NCI-H146 treated with DMSO at 0.1 percent for 48 hours (cell line): ENCODE measurements around the gene IKZF1.

Source experiments
- DNase-seq: peaks from one replicate; lab custom pipeline; 2025; ENCODE audit not compliant: unreplicated experiment; lab: John Stamatoyannopoulos, UW

Gene IKZF1

DNA sequence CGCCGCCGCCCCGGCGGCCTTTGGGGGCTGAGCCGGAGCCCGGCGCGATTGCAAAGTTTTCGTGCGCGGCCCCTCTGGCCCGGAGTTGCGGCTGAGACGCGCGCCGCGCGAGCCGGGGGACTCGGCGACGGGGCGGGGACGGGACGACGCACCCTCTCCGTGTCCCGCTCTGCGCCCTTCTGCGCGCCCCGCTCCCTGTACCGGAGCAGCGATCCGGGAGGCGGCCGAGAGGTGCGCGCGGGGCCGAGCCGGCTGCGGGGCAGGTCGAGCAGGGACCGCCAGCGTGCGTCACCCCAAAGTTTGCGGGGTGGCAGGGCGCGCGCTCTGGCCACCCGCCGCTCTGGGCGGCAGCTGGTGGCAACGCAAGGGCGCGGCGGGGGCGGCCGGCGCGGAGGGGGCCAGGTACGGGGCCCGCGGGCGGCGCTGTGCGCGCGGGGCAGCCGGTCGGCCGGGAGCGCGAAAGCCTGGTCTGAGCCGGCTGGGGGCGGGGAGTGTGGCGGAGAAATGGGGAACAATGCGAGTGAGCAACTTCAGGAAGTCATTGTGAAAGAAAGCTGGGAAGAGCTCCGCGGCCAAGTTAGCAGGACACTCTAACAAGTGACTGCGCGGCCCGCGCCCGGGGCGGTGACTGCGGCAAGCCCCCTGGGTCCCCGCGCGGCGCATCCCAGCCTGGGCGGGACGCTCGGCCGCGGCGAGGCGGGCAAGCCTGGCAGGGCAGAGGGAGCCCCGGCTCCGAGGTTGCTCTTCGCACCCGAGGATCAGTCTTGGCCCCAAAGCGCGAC is at the start of gene IKZF1:
TSS of gene IKZF1 (plus strand) at position 588 of the 782 bp plus-strand sequence. CDS start 14,346 bp downstream, outside the sequence.
- DNase-seq = no peak

DNA sequence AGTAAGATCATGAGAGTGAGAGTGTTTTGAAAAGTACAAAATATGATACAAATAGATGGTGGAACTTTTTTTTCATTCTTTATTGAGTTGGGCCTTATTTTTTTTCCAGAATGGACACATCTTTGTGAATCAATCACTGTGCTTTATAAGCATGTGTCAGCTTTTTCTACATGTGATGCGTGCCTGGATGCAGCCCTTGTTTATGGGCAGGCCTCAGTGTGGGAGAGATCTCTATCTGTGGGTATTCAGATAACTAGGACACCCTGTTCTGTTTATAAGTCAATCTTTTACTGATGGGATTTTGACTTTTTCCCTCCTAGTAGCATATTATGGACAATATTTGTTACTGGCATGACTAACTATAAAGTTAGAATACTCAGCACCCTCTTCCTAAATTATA is 42.9 kb upstream of the IKZF1 start:
- no peak for DNase-seq

DNA sequence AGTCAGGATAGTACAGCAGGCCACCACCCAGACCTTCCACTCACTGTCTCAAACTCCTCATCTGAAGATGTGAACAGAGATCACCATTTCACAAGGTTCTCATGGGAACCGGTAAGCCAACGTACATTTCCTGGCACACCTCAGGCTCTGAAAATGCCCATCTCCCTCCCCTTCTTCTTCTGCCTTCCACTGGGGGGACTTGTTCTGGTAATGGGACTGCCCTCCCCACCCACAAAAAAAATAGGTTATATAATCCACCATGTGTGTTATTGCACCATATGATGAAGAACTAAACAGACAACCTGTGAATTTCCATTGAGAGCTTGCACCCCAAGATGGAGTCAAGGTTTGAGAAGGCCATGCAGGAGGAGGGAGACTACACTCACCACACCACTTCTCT is 42.1 kb upstream of the IKZF1 start:
- DNase-seq = no peak

DNA sequence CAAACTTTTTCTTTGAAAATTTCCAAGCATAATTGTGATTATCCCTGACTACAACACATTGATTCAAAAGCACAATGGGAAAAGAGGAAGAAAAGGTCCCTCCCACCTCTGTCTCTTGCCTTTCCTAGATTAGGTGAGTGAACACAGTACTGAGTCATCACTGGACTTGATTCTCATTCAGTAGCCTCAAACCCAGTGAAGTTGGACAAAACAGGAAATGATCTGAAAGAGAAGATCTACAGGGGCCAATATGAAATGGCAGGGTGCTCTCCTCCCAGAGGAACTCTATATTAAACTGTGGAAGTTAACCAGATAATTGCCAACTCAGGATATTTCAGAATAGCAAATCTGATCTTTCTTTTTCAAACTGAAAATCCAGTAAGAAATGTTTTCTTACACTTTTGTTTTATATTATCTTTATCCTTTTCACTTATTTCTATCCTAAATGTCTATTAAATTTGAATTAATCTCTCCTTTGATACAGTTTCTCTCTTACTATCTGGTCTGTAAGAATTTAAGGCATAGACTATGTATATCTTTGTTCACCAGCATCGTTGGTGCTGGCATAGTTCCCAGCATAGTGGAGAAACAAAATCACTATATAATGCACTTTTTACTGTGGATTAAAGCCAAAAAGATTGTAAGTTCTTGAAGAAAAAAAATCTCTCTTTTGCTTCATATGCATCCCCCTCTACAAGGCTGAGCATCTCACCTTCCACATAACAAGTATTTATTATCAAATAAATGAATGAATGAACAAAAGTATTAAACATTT is 41.4 kb upstream of the IKZF1 start:
- no peak for DNase-seq

DNA sequence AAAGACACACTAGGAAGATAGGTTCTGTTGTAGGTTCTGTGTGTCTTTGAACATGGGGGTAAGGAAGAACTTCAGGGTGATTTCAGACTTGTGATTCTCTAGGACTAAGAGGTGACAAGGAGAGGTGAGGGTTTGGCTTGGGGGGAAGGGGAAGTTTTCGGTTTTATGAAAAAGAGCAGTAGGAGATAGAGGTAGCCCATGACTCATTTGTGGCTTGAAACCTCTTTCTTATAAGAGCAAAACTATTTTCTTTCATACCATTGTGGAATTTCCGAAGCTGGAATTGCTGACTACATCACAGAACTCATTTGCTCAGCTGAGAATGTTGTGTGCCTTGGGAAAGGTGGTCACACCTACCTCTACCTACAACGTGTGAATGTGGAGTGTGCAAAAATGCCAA is 39.6 kb upstream of the IKZF1 start:
- no peak for DNase-seq

DNA sequence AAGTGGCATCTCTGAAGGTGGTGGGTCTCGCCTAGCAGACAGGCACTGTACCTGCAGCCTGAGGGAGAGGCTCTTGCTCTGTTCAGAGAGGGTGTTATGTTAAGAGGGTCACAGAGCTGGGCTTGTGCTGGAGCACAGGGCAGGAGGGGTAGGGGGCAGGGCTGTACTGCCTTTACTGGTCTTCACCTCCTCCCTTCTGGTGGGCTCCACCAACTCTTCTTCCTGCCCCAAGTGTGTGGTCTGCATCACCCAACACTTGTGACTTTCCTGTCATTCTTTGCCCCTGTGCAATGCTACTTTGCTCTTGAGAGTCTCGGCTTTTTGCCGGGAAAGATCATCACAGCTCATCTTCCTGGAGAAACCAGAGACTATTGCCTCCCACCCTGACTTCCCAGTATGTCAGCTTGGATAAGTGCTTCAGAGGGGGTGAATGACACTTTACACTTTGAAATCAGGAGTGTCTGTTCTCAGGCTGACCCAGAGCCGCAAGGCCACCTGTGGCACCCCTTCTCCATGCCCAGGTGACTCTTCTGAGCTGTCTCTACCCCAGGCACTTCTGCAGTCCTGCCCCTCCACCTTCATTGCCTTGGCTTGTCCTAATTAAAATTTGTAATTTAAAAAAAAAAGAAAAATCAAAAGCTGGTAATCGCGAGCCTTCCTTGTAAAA is 38.4 kb upstream of the IKZF1 start:
- no peak for DNase-seq

DNA sequence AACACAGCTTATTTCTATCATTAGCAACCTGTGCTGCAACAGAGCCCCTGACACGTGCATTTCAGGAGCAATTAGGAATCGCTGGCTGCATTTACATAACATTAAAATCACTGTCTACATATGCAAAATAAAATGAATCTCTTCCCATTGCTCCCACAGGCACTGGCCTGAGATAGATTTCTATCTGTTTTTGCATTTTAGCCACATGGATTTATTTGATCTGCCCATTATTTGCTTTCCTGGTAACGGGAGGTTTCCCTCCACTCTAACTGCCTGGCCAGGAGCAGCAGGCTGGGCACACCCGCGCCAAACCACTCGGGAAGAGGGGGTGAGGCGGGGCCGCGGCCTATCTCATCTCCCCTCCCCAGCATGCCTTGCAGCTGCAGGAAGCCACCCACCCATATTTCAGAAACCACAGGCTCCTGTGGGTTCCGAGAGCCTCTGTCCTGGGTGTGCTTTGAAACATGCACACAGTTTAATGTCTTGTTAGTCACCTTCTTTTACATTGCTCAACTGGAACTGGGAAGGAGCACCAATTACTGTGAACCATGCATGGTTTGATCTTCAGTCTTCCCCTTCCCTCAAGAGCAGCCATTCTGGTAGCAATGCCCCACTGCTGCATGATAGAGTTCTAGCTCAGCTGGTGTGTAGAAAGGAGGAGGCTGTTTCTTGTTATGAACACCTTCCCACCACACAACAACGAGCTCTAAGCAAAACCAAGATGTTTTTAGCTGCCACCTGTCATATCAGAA is 37.7 kb upstream of the IKZF1 start:
- no peak for DNase-seq

DNA sequence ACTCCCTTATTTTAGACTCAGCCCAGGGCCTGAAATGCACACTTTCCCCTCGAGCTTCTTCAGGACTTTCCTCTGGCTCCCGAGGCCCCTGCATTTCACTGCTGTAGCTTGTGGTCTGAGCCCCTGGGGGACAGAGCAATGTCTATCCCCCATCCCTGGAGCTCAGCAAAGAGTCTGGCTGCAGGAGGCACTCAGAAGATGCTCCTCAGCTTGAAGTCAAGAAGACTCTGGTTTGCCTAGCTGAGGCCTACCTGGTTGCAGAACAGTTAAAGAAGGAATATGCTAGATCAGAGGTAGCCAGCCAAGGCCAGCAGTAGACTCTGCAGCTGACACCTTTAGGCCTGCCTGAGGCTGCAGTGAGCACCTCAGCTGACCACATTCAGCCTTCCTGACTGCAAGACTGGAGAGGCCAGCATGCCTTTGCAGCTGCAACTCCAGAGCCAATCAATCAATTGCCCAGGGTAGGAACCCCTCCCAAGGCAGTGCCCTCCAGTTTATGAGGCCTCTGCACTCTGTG is 36.9 kb upstream of the IKZF1 start:
- DNase-seq = no peak

DNA sequence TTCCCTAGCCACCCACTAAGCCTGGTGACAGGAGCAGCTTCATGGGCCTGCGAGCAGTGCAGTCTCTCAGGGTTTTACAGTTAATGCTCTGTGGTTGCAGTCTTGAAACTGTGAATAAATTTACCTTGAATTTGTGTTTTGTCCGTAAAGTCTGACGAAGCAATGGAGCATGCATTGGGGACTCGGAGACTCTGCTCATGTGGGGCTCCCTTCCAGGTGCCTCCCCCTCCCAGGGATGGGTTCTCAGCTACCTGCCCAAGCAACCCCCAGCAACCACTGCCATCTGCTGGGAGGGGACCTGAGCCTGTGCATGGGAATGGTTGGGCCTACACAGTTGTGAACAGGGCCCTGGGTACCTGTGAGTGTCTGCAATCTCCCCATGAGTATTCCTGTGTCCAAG is 36.3 kb upstream of the IKZF1 start:
- DNase-seq = no peak

DNA sequence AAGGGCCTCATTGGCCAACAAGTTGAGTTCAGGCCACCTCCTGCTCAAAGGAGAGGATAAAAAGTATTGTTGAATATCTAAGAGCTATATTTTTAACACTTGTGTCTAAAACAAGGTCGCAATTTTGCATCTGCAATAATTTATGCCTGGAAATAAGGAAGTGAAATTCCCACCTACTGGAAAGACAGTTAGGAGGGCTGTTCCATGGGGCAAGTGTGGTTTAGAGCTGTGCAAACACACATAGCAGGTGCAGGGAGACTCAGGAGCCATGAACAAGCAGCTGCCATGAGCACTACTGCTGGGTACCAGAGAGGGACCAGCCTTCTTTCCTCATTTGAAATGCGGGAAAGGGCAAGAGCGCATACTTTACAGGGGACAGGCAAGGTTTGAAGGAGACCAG is 35.5 kb upstream of the IKZF1 start:
- DNase-seq = no peak

DNA sequence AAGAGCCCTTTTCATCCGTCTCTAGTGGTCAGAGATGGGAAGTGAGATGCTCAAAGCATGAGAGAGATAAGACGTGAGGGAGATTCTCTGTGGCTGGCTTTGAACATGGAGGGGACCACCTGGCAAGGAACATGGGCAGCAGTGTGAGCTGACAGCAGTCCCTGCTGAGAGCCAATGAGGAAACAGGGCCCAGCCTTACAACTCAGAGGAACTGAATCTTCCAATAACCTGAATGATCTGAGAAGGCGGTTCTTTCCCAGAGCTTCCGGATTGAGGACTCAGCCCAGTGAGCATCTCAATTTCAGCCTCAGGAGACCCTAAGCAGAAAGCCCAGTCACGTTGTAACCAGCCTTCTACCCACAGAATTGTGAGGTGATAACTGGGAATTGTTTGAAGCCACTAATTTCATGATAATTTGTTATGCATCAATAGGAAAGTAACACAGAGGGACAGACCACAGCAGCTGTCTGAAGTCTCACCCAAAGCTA is 33.9 kb upstream of the IKZF1 start:
- DNase-seq = no peak

DNA sequence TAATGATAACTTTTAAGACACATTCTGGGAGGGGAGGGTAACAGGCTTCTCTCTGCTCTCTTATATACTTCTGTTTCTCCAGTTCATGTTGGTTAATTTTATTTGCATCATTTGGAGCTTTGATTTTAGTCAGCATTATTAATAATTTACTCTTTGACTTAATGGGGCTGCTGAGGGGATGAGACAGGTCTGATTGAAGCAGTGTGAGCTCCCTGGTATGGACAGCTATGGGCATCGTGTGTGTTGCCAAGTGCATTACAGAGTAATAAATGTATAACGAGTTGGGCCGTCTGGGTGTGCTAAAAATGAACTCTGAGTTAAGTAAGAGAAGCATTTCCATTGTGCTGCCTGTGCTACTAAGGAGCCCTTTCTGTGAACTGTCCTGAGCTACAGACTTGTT is 31.7 kb upstream of the IKZF1 start:
- DNase-seq = no peak

DNA sequence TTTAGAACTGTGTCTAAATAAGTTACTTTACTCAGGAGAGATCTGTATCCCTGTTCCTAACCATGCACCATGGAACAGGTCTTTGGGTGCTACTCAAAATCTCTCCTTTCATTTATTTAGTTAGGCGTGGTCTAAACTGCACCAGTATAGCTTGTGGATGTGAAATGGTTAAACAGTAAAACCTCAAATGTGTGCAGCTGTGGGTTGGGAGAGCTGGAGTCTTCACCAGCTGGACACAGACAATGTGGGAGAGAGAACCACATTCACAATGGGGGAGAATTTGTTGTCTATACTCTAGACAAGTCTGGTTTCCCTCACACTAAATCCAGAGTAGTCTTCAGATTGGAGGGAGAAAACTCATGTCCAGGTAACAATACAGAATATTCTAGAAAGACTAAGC is 31.2 kb upstream of the IKZF1 start:
- DNase-seq = no peak

DNA sequence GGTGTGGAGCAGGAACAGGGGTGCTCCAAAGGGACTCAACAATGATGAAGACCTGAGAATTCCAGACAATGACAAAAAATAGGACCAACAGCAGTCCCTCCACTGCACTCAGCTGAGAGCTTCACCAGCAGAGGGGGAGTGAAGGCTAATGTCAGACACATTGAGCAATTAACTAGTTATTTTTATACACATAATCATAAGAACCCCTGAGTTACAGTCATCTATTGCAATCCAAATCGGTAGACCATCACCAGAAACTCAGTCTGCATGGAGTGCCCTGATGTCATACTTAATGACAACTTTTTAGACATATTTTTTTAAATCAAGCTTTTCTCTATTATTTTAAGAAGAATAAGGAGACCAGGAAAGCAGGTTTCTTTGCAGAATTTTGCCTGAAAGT is 30.6 kb upstream of the IKZF1 start:
- DNase-seq = no peak

DNA sequence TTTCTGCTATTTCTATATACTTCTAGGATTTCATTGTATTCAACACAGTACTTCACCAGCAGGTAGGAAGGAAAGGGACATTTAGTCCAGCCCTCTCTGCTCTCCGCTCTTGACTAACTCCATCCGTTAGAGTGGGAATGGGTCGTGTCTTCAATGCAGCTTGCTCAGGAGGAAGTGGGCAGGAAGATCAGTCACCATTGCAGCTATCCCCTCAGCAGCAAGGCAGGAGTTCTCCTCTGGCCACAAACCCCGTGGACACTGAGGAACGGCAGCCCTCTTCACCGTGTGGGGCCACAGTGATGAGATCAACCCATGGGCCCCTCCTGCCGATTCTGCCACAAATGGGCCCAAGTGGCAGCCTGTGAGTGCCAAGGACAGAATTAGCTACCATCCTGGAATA is 30.2 kb upstream of the IKZF1 start:
- no peak for DNase-seq

DNA sequence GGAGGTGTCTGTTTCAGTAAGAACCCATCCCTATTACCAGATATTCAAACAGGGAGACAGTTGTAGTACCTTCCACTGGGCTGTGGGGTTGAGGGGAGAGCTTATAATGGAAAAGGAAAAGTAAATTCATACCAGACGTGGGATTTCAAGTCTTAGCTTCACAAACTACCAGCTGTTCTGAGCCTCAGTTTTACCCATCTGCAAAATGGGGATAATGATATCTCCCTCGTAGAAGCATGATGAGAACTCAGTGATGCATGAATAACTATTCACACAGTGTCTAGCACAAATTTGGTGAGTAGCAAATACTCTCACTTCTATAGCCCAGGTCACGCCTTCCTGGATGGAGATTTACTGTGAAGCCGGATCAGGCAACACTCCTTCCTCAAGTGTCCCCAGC is 29.1 kb upstream of the IKZF1 start:
- DNase-seq = no peak

DNA sequence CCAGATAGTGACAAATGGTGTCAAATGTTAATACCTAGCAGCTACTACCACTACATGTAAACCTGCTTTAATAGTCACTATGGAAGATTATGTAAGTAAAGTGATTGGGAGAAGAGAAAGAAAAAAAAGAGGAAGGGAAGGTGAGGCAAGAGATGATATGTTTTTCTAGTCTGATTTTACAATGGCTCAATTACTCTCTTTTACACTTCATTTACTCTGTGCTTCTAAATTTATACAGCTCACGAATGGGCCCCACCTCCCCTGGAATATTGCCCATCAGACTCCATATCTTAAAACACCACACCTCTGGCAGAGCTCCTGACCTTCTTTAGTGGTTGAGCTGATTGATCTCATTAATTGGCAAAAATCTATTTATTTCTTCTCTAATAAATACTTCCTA is 28.0 kb upstream of the IKZF1 start:
- no peak for DNase-seq

DNA sequence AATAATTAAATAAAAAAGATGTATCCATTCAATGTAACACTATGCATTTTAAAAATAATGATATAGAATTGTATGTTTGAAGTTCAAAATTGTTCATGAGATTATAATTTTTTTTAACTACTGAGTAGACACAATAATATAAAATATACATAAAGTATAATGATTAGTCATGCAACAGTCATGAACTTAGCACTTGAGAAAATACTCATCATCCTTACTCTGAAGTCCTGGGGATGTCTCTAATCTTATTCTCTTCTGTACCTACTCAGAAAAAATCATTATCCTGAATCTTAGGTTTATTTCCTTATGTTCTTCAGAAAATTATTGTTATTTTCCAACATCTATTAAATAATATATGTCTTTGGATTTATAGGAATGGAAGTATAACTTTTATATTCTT is 26.4 kb upstream of the IKZF1 start:
- DNase-seq = no peak

DNA sequence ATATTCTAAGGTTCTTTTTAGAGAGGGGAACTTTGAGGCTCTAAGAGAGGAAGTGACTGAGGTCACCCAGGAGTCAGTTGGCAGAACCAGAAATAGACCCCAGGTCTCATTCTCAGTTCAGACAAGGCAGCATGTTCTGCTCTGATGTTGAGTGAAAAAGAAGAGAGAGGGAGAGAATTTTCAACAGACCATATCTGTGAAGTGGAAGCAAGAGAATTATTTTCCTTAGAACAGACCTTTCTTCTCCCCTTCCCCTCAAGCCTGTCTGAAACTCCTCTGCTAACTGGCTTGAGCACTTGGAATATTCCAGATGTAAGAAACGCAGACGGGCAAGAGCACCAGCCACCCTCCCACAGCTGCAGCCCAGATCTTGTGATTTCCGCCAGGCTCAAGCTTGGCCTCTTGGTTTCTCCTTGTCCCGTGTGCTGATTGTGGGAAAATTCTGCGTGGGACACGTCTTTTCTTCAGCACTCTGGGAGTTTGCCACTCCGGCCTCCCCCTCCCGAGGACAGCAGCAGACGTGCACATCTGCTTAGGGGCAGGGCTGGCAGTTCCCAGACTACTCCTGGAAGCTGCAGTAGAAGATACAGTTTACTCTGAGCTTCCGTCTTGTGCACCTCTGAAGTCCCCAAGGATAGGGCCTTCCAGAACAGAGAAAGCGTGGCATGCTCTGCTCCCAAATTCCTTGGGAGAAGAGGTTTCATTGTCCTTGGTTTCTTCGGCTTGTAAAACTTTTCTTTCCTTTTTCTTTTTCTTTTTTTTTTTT is 22.7 kb upstream of the IKZF1 start:
- DNase-seq = no peak
